Erythroblast (primary cell): ENCODE results near the gene C5AR2.

Experiments used
- DNase-seq, 2 experiments: peaks; one replicate each; lab custom pipeline; 2025; lab: John Stamatoyannopoulos, UW
- GATA1 ChIP-seq: IDR thresholded peaks from 2 replicates; pipeline ENCODE4 v1.6.1; 2011; ENCODE audit warnings: low read depth, mild to moderate bottlenecking, control low read depth, low read length, moderate library complexity
- POLR2A ChIP-seq: IDR thresholded peaks from 2 replicates; pipeline ENCODE4 v1.6.1; 2011; ENCODE audit warnings: mild to moderate bottlenecking, low read length

C5AR2 gene

GRCh38 chr19:47313754-47314295 lies 18.1 kb upstream of the C5AR2 start:
- DNase-seq: peak in 1 of 2 experiments; percentile 44

DNA sequence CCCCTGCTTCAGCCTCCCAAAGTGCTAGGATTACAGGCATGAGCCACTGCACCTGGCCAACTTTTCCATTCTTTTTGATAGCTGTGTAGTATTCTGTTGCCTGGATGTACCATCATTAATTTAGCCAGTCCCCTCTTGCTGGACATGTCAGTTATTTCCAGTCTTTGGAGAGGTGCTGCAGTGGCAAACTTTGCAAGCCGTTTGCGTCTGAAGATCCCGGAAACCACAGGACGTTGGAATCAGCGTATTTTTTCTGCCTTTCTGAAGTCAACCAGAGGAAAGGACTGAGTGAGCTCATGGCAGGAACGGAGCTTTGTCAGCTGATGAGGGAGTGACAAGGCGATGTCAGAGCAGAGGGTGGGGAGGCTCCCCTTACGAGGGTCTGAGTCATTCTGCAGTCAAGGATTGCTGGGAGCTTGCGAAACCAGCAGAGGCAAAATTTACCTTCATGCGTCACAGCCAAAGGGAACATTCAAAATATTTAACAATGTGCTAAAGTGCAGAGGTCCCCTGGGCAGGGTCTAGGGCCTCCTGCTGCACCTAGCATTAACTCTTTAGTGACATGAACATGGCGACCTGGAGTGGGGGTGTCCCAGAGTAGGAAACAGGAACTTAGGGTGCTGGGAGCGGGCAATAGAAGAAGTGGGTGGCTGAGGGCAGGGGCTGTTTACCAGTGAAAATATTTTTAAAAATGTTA lies 16.7 kb upstream of the C5AR2 start:
- peak; percentile 89 to 95 for DNase-seq
- TF ChIP-seq POLR2A (no peak), GATA1 (no peak)

More at GRCh38 chr19:47313754-47314295, 18.1 kb upstream of the C5AR2 start:
- TF ChIP-seq GATA1 (no peak), POLR2A (no peak)

- TF ChIP-seq POLR2A (no peak), GATA1 (no peak)
- peak in 1 of 2 experiments; percentile 49 for DNase-seq
These were observed 15.5 kb upstream of the C5AR2 start for GRCh38 chr19:47316513-47316912.

GRCh38 chr19:47319923-47320871 lies 11.8 kb upstream of the C5AR2 start:
- TF ChIP-seq GATA1 (no peak), POLR2A (no peak)
- no peak for DNase-seq

DNA sequence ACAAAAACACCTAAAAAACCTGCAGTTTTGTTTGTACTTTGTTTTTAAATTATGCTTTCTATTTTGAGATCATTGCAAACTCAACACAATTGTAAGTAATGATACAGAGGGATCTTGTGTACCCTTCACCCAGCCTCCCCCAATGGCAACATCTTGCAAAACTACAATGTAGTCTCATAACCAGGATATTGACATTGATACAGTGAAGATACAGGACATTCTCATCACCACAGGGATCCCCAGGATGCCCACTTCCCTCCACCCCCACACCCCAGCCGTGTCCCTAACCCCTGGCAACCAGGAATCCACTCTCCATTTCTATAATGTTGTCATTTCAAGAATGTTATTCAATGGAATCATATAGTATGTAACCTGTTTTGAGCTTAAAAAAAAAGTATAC lies 10.3 kb upstream of the C5AR2 start:
- no peak for DNase-seq
- no peak for TF ChIP-seq POLR2A
- TF ChIP-seq GATA1: no peak

DNA sequence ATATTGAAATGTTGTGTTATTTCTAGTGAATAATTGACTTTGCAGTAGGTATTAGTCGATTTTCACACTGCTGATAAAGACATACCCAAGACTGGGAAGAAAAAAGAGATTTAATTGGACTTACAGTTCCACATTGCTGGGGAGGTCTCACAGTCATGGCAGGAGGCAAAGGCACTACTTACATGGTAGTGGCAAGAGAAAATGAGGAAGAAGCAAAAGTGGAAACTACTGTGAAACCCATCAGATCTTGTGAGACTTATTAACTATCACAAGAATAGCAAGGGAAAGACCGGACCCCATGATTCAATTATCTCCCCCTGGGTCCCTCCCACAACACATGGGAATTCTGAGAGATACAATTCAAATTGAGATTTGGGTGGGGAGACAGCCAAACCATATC lies 9.9 kb upstream of the C5AR2 start:
- DNase-seq: no peak
- TF ChIP-seq GATA1 (no peak), POLR2A (no peak)

GRCh38 chr19:47323409-47323808 lies 8.6 kb upstream of the C5AR2 start:
- DNase-seq: no peak
- no peak for TF ChIP-seq POLR2A
- TF ChIP-seq GATA1: no peak

GRCh38 chr19:47323872-47324271 lies 8.1 kb upstream of the C5AR2 start:
- no peak for DNase-seq

GRCh38 chr19:47324502-47324901 lies 7.5 kb upstream of the C5AR2 start:
- TF ChIP-seq GATA1: no peak
- no peak for TF ChIP-seq POLR2A
- DNase-seq: no peak

More at GRCh38 chr19:47323872-47324271, 8.1 kb upstream of the C5AR2 start:
- TF ChIP-seq GATA1 (no peak), POLR2A (no peak)

GRCh38 chr19:47330466-47330869 lies 1.5 kb upstream of the C5AR2 start:
- no peak for TF ChIP-seq GATA1
- no peak for TF ChIP-seq POLR2A
- no peak for DNase-seq

- no peak for DNase-seq
- TF ChIP-seq POLR2A (no peak), GATA1 (no peak)
These were observed 485 bp upstream of the C5AR2 start for GRCh38 chr19:47331490-47331889.

DNA sequence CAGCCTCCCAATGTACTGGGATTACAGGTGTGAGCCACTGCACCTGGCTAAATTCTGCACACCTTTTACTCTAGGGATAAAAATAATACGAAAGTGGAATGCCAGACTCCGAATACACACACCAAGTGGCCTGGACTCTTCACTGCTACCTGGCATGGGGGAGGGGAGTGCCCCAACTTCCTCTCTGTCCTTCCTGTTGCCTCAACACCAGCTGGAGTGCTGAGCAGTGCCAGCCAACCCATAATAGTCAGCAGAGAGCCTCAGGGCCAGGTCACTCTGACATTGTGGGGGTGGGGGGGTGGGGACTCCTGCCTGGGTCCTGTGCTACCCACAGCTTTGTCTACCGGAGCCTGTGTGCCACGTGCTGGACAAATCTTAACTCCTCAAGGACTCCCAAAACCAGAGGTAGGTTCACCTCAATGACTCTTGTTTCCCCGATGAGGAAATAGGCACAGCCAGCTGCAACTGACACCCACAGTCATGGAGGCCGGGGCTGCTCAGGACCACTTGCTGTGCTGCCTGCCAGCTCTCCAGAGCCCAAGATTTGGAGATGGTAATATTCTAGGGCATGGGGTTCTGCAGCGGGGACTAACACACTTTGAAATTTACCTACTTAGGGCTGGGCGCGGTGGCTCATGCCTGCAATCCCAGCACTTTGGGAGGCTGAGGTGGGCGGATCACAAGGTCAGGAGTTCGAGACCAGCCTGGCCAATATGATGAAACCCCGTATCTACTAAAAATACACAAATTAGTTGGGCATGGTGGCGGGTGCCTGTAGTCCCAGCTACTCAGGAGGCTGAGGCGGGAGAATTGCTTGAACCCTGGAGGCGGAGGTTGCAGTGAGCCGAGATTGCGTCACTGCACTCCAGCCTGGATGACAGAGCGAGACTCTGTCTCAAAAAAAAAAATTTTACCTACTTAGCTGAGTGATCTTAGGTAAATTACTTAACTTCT lies 5.1 kb downstream of the C5AR2 start:
- DNase-seq: peak; percentile 54 to 63
